Measurements from ENCODE around the gene TSC22D3.

Gene TSC22D3

DNA sequence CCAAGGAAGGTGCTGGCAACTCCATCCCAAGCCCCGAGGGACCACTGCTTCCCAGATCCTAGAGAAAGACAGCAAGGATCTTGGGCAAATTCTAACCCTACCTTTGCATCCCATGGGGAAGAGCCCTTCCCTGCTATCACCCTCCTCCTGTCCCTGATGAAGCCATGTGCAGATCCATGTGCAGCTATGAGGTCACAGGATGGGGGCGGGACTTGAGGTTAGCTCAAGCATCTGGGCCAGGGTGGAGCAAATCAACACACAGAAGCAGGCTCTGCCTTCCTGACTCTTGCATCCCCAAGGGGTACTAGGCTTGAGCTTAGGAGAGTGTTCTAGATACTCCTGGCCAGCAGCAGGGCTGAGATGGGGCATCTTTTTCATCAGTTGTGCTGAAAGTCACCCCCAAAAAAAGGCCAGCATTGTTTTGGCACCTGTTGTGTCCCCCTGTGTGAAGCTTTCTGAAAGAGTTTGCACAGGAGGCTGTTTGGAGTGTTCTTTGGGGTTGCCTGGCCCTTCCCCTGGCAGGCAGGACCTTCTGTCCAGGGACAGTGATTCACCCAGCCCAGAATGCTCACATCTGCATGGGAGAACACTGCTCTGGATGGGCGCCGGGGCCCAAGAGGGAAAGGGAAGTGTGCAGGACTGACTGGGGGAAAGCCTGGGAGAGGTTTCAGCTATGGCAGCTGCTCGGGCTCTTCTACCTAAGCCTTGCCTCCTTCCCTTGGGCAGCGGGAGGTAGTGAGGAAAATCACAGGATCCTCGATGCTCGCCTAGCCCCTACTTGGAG is 96.4 kb downstream of the TSC22D3 start:
- in situ Hi-C loops (cut with HindIII; ENCODE audit: low sequenced_read_pairs) = no loop called here
- TF ChIP-seq, protein P1, sequence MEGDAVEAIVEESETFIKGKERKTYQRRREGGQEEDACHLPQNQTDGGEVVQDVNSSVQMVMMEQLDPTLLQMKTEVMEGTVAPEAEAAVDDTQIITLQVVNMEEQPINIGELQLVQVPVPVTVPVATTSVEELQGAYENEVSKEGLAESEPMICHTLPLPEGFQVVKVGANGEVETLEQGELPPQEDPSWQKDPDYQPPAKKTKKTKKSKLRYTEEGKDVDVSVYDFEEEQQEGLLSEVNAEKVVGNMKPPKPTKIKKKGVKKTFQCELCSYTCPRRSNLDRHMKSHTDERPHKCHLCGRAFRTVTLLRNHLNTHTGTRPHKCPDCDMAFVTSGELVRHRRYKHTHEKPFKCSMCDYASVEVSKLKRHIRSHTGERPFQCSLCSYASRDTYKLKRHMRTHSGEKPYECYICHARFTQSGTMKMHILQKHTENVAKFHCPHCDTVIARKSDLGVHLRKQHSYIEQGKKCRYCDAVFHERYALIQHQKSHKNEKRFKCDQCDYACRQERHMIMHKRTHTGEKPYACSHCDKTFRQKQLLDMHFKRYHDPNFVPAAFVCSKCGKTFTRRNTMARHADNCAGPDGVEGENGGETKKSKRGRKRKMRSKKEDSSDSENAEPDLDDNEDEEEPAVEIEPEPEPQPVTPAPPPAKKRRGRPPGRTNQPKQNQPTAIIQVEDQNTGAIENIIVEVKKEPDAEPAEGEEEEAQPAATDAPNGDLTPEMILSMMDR (IDR thresholded peaks at IDR 0.05; ENCODE audit: low read depth, low read length, missing control alignments) = no peak
- no peak overlapping the region for H3K4me3 ChIP-seq (ENCODE audit: low read depth, low read length)
- DNase-seq (ENCODE audit: low read depth) = no peak

DNA sequence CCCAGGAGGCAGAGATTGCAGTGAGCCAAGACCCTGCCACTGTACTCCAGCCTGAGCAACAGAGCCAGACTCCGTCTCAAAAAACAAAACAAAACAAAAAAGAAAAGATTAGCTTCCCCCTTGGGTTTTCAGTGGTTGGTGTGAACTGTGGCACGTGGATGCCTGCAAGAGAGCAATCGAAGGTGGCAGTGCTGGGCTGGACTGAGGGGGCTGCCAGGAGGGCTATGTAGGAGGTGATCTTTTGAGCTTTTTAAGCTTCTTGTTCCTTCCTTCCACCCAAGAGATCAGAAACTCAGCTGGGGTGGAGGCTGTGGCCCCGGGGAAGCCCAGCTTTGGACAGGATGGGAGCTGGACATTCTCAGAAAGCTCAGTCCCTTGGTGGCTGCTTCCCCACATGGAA is 97.7 kb downstream of the TSC22D3 start:
- no peak overlapping the region for H3K4me3 ChIP-seq (ENCODE audit: low read depth, low read length)
- TF ChIP-seq, protein P1 (IDR thresholded peaks at IDR 0.05; ENCODE audit: low read depth, low read length, missing control alignments) = no peak
- DNase-seq (ENCODE audit: low read depth) = no peak
- in situ Hi-C loops (cut with HindIII; ENCODE audit: low sequenced_read_pairs) = no loop called here

DNA sequence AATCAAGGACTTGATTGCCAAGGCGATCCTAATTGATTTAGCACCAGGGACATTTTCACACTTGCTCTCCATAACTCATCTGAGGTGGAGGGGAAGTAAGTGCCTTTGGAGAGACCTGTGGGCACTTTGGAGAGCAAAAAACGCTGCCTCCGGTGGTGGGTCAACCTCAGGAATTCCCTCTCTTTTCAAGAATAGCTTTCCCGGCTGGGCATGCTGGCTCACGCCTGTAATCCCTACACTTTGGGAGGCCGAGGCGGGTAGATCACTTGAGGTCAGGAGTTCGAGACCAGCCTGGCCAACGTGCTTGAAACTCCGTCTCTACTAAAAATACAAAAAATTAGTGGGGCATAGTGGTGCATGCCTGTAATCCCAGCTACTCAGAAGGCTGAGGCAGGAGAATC is 98.1 kb downstream of the TSC22D3 start:
- in situ Hi-C loops (cut with HindIII; ENCODE audit: low sequenced_read_pairs) = no loop called here
- no peak overlapping the region for H3K4me3 ChIP-seq (ENCODE audit: low read depth, low read length)

DNA sequence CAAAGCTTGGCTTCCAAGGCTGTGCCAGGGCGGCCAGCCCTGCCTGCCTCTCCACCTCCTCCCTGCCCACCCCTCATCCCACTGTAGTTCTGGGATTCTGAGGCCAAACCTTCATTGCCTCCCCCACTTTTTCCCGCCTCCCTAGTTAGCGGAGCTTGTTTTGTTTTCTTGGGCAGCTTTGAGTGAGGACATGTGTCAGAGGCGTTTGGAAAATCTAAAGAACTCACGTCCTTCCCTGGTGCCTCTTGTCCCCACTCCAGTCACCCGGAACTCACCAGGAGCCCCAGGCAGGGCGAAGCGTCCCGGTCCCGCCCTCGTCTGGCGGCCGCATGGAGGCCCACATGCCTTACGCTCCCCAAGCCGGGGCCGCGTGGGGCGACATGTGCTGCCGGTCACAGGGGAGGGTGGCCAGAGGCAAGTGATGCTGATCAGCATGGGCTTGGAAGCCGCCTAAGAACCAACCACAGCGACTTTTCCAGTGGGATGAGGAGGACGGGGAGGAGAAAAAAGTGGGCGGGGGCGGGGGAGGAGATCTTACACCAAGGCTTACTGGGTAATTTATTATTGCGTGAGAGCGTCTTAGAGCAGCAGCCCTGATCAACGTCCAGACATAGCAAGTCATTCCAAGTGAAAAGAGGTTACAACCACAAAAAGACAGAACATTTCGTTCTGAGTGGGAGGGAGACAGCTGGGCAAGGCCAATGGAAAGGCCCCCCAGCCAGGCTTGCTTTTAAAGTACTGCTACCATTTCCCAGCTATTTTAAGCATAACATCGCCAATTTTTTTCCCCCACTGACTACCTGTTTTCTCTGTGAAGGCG is 98.8 kb downstream of the TSC22D3 start:
- DNase-seq (ENCODE audit: low read depth) = no peak
- TF ChIP-seq, protein P1 (IDR thresholded peaks at IDR 0.05; ENCODE audit: low read depth, low read length, missing control alignments) = no peak
- H3K4me3 ChIP-seq (ENCODE audit: low read depth, low read length) = peak overlapping the region; percentile 56
- in situ Hi-C loops (cut with HindIII; ENCODE audit: low sequenced_read_pairs) = no loop called here

More for the DNA sequence above, 98.1 kb downstream of the TSC22D3 start:
- no peak for DNase-seq (ENCODE audit: low read depth)
- TF ChIP-seq, protein P1 (IDR thresholded peaks at IDR 0.05; ENCODE audit: low read depth, low read length, missing control alignments) = no peak

DNA sequence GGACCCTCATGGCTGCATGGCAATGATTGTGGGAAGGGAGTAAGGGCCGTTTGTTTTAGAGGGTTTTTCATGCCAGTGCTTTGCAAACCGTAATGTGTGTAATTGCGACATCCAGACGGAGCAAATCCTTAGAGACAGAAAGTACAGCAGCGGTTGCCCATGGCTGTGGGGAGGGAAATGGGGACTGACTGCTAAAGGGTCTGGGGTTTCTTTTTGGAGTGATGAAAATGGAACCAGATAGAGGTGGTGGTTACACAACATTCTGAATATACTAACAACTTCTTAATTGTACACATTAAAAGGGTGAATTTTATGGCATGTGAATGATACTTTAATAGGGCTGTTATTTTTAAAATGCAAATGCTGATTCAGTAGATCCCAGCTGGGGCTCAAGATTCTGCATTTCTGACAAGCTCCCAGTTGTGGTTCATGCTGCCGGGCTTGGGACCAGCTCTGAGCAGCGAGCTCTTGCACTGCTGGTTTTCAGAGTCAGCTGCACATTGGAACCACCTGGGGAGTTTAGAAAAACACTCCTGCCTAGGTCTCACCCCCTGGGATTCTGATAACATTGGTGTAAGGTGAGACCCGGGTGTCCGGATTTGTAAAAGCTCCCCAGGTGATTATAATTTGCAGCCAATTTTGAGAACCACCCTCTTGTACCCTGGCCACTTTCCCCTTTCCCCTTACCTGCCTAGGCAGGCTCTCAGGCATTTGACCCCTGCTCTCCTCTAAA is 99.6 kb downstream of the TSC22D3 start:
- no peak for DNase-seq (ENCODE audit: low read depth)
- in situ Hi-C loops (cut with HindIII; ENCODE audit: low sequenced_read_pairs) = no loop called here
- TF ChIP-seq, protein P1 (IDR thresholded peaks at IDR 0.05; ENCODE audit: low read depth, low read length, missing control alignments) = no peak
- peak overlapping the region; percentile 56 for H3K4me3 ChIP-seq (ENCODE audit: low read depth, low read length)

DNA sequence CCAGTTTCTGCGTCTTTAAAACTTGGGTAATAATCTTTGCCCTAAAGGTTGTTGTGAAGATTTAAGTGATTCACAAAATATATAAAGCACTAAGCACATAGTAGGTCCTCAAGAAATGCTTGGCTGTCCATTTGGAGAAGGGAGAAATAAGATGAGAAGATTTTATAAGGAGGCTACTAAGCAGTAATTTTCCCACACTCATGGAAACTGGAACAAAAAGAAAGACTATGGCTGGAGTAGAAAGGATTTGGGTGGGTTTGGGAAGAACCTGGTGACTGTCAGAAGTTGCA is 100.3 kb downstream of the TSC22D3 start:
- in situ Hi-C loops (cut with HindIII; ENCODE audit: low sequenced_read_pairs) = no loop called here
- TF ChIP-seq, protein P1 (IDR thresholded peaks at IDR 0.05; ENCODE audit: low read depth, low read length, missing control alignments) = no peak
- DNase-seq (ENCODE audit: low read depth) = no peak
- H3K4me3 ChIP-seq (ENCODE audit: low read depth, low read length) = peak overlapping the region; percentile 56

Measured in astrocyte of the cerebellum (primary cell).